ENCODE data around the gene TES.

GRCh38 chr7:116285252-116285651 is 74.9 kb downstream of the TES start:
- no peak for TF ChIP-seq CTCF (conservative IDR thresholded peaks at IDR 0.05; ENCODE audit: low read depth in 2 of 2)
- TF ChIP-seq POLR2AphosphoS5 (IDR thresholded peaks at IDR 0.05; ENCODE audit: low read depth) = no peak
- TF ChIP-seq REST (IDR thresholded peaks at IDR 0.05; ENCODE audit: unreplicated experiment) = no peak
- no peak for TF ChIP-seq EZH2 (IDR thresholded peaks at IDR 0.05; ENCODE audit: low read depth, unreplicated experiment)
- no peak for TF ChIP-seq EZH2phosphoT487 (IDR thresholded peaks at IDR 0.05; ENCODE audit: unreplicated experiment)
- TF ChIP-seq ZNF331 (CRISPR knock-in tag; IDR thresholded peaks at IDR 0.05; ENCODE audit: low read depth) = no peak
- TF ChIP-seq ETS1 (IDR thresholded peaks at IDR 0.05) = no peak
- TF ChIP-seq ZNF462 (CRISPR knock-in tag; IDR thresholded peaks at IDR 0.05) = no peak
